Daoy (cell line): Measurements from ENCODE around the gene MUC4. TPM values are rescaled to one million over a fixed set of nuclear protein-coding genes. Genes with fewer than 3 reads are reported as not detected.
"Not testable (repeated sequence)": the region's sequence is repeated elsewhere in the genome, so short reads cannot be mapped to it uniquely, and the experiment has no call there.

Source experiments
- DNase-seq: peaks from one replicate; pipeline ENCODE4 v3.0.0-alpha.2; 2015; ENCODE audit warnings: low read depth
- total RNA-seq: library from RNA; depleted of rRNA; stranded (reverse); fragments of >200 nt; shearing (Covaris generic); gene quantifications from 2 replicates; pipeline ENCODE4 v1.2.3, GENCODE V29; 2014

Gene MUC4
- total RNA-seq, 1 experiment from 2014 or later: not detected

GRCh38 chr3:195788711-195789581 lies 22.8 kb downstream of the MUC4 start:
- no peak for DNase-seq

- not testable (repeated sequence) for DNase-seq
These were observed 25.8 kb downstream of the MUC4 start for GRCh38 chr3:195785781-195786405.

- not testable (repeated sequence) for DNase-seq
These were observed 27.7 kb downstream of the MUC4 start for GRCh38 chr3:195784031-195784430.

GRCh38 chr3:195781236-195781635 lies 30.5 kb downstream of the MUC4 start:
- DNase-seq: not testable (repeated sequence)

- DNase-seq: no peak
These were observed 33.8 kb downstream of the MUC4 start for GRCh38 chr3:195777975-195778374.

- DNase-seq: peak; percentile 40
These were observed 36.8 kb downstream of the MUC4 start for GRCh38 chr3:195774917-195775316.

GRCh38 chr3:195773956-195774537 lies 37.7 kb downstream of the MUC4 start:
- DNase-seq: no peak

GRCh38 chr3:195771646-195772300 lies 40.0 kb downstream of the MUC4 start:
- DNase-seq: no peak

- not testable (repeated sequence) for DNase-seq
These were observed 40.7 kb downstream of the MUC4 start for GRCh38 chr3:195770841-195771645.

GRCh38 chr3:195770081-195770840 lies 41.5 kb downstream of the MUC4 start:
- no peak for DNase-seq

- no peak for DNase-seq
These were observed 42.2 kb downstream of the MUC4 start for GRCh38 chr3:195769551-195769950.

- DNase-seq: peak; percentile 82
These were observed 42.9 kb downstream of the MUC4 start for GRCh38 chr3:195768831-195769303.

GRCh38 chr3:195768414-195768813 lies 43.3 kb downstream of the MUC4 start:
- no peak for DNase-seq

- no peak for DNase-seq
These were observed 43.9 kb downstream of the MUC4 start for GRCh38 chr3:195767792-195768191.

- DNase-seq: no peak
These were observed 45.1 kb downstream of the MUC4 start for GRCh38 chr3:195766671-195767070.

GRCh38 chr3:195764961-195765706 lies 46.6 kb downstream of the MUC4 start:
- DNase-seq: no peak

GRCh38 chr3:195763843-195764825 lies 47.6 kb downstream of the MUC4 start:
- DNase-seq: no peak

GRCh38 chr3:195763076-195763830 lies 48.5 kb downstream of the MUC4 start:
- no peak for DNase-seq
